Measurements from ENCODE around the gene INO80E.

- TF ChIP-seq NR3C1 (IDR thresholded peaks at IDR 0.05) (no peak), POLR2A (IDR thresholded peaks at IDR 0.05; ENCODE audit: low read length) (no peak), CTCF (IDR thresholded peaks at IDR 0.05) (no peak), CBX2 (IDR thresholded peaks at IDR 0.05; ENCODE audit: borderline replicate concordance, low read depth) (no peak), ESRRA (IDR thresholded peaks at IDR 0.05; ENCODE audit: borderline replicate concordance, low read length) (no peak), FOSL2 (IDR thresholded peaks at IDR 0.05) (no peak), FOSL2 (CRISPR knock-in tag; IDR thresholded peaks at IDR 0.05) (no peak), ZFP36 (IDR thresholded peaks at IDR 0.05; ENCODE audit: borderline replicate concordance, partially characterized antibody) (no peak), ZC3H11A (IDR thresholded peaks at IDR 0.05) (no peak), GATA3 (IDR thresholded peaks at IDR 0.05; ENCODE audit: borderline replicate concordance) (no peak), POLR2AphosphoS2 (conservative IDR thresholded peaks at IDR 0.05; ENCODE audit: low read length) (no peak), NPAS2 (CRISPR knock-in tag; IDR thresholded peaks at IDR 0.05; ENCODE audit: borderline replicate concordance) (no peak), MAX (IDR thresholded peaks at IDR 0.05) (no peak), FOSB (CRISPR knock-in tag; IDR thresholded peaks at IDR 0.05) (no peak)
- TF ChIP-seq, protein P1, sequence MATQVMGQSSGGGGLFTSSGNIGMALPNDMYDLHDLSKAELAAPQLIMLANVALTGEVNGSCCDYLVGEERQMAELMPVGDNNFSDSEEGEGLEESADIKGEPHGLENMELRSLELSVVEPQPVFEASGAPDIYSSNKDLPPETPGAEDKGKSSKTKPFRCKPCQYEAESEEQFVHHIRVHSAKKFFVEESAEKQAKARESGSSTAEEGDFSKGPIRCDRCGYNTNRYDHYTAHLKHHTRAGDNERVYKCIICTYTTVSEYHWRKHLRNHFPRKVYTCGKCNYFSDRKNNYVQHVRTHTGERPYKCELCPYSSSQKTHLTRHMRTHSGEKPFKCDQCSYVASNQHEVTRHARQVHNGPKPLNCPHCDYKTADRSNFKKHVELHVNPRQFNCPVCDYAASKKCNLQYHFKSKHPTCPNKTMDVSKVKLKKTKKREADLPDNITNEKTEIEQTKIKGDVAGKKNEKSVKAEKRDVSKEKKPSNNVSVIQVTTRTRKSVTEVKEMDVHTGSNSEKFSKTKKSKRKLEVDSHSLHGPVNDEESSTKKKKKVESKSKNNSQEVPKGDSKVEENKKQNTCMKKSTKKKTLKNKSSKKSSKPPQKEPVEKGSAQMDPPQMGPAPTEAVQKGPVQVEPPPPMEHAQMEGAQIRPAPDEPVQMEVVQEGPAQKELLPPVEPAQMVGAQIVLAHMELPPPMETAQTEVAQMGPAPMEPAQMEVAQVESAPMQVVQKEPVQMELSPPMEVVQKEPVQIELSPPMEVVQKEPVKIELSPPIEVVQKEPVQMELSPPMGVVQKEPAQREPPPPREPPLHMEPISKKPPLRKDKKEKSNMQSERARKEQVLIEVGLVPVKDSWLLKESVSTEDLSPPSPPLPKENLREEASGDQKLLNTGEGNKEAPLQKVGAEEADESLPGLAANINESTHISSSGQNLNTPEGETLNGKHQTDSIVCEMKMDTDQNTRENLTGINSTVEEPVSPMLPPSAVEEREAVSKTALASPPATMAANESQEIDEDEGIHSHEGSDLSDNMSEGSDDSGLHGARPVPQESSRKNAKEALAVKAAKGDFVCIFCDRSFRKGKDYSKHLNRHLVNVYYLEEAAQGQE (IDR thresholded peaks at IDR 0.05): no peak
Measured at GRCh38 chr16:29961127-29961478, 34.9 kb upstream of the INO80E start.

All from A549 (cell line).